ENCODE measurements around the gene MBTPS1. TPM values are rescaled to one million over a fixed set of nuclear protein-coding genes. Genes with fewer than 3 reads are reported as not detected.

MBTPS1 gene
- total RNA-seq, 1 donor from 2014 or later, result 65.7 TPM

GRCh38 chr16:84080813-84081212 lies 35.9 kb downstream of the MBTPS1 start:
- intact Hi-C loops (cut with micrococcal nuclease), result no loop called here

GRCh38 chr16:84080378-84080777 lies 36.4 kb downstream of the MBTPS1 start:
- intact Hi-C loops (cut with micrococcal nuclease), result no loop called here

GRCh38 chr16:84079664-84080063 lies 37.1 kb downstream of the MBTPS1 start:
- intact Hi-C loops (cut with micrococcal nuclease), result no loop called here

GRCh38 chr16:84075376-84075775 lies 41.4 kb downstream of the MBTPS1 start:
- intact Hi-C loops (cut with micrococcal nuclease), result no loop called here

- intact Hi-C loops (cut with micrococcal nuclease), result no loop called here
Measured at GRCh38 chr16:84074721-84075120, 42.0 kb downstream of the MBTPS1 start.

DNA sequence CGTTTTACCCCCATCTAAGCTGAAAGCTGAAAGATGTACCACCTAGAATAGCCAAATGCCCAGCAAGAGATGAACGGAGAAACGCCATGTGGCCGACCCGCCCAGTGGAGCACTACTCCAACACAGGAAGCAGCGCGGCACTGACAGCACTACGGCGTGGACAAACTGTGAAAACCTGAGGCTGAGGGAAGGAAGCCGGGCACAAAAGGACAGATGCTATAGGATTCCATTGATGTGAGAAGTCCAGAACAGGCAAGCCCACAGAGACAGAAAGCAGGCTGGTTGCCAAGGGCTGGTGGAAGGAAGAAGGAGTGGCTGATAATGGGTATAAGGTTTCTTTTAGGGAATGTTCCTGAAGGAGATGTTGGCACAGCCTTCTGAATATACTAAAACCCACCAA lies 44.7 kb downstream of the MBTPS1 start:
- intact Hi-C loops (cut with micrococcal nuclease), result no loop called here

DNA sequence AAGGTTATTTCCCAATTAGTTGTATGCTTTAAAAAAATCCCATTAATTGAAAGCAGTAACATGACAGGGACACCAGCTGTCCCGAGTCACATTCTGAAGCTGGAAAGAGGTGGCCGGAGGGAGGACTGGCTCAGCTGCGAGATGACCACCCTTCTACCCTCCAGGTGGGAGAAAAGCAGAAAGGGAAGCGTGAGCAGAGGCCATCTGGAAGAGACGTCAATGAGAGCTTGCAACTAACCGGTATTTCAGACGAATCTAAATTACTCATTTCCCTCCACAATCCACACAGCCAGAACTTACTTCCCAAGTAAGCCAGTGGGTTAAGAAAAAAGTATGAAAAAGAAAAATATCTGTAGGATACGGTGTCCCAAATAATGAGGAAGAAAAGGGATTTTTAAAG lies 45.6 kb downstream of the MBTPS1 start:
- intact Hi-C loops (cut with micrococcal nuclease), result no loop called here

DNA sequence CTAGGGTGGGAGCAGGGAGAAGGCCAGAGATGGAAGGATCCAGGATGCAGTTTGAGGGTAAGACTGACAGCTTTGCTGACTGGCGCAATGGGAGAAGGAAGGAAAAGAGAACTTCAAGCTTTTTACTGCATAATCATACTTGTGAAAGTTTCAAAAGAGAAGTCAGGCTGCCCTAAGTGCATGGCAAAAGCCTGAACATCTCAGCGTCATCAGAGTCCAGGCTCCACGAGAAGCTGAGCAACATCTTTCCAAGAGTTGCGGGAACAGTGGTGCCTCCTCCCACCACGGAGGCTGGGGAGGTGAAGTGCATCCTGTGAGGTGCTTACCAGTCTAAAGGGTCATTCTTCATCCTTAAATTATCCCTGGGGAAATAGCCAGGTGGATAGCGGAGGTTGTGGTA lies 47.2 kb downstream of the MBTPS1 start:
- intact Hi-C loops (cut with micrococcal nuclease), result no loop called here

GRCh38 chr16:84068783-84069462 lies 47.8 kb downstream of the MBTPS1 start:
- intact Hi-C loops (cut with micrococcal nuclease), result no loop called here

- intact Hi-C loops (cut with micrococcal nuclease), result no loop called here
Measured at GRCh38 chr16:84068041-84068440, 48.7 kb downstream of the MBTPS1 start.

GRCh38 chr16:84067640-84068039 lies 49.1 kb downstream of the MBTPS1 start:
- intact Hi-C loops (cut with micrococcal nuclease), result no loop called here

DNA sequence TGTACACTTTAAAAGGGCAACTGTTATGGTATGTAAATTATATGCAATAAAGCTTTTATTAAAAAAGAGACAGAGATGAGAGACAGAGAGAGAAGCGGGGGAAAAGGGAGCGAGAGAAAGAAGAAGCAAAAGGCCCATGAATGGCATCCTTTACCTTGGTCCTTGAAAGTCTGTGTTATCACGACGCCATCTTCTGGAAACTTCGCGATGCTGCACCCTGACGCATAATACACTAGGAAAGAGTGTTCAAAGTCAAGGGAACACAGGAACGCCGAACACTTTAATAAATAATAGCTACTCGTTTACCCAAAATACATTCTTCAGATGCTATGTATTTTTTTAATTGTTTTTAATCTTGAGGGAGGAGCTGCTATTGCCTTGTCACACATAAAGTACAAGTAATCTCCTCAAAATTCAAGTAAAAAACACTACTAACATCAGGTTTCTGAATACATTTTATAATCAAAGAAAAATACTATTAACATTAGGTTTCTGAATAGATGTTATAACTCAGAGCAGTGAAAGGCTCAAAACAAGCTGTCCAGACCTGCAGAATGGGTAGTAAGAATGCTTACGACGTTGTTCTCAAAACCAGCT lies 51.1 kb downstream of the MBTPS1 start:
- intact Hi-C loops (cut with micrococcal nuclease), result loop anchor here (1.0 kb wide), 3 partner anchors 109 to 239 kb away; partner anchors contain the start of gene TAF1C

- intact Hi-C loops (cut with micrococcal nuclease), result loop anchor here (2.0 kb wide), 1 partner anchor 53 kb away; the partner anchor contains the start of gene MBTPS1
Measured at GRCh38 chr16:84063980-84064379, 52.8 kb downstream of the MBTPS1 start.

GRCh38 chr16:84062734-84063640 lies 53.8 kb downstream of the MBTPS1 start:
- intact Hi-C loops (cut with micrococcal nuclease), result loop anchor here (1.0 to 2.0 kb wide), 2 partner anchors 49 to 54 kb away; partner anchors contain the start of gene MBTPS1

DNA sequence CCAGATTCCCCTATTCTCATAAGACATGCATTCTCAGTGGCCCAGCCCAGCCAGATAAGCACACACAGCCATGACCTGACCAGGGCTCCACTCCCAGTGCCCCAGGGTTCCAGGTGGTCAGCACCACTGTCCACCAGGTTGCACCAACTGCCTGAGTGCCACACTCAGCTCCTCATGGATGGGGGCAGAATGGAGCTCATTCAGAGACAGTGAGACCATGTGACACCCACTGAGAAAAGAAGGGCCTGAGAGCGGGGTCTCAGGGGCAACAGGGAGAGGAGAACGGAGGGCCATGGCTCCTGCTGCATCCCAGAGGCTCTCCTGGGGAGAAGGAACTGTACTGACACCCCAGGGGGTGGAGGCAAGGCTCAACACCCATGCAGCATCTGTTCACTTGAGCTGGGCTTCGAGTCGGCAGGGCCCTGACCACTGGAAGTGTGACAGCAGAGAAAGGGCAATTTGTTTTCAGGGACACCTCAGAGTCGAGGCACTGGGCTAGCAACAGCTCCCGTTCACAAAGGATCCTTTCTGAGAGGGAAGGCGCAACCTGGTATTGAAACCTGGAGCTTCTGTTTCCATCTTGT lies 55.4 kb downstream of the MBTPS1 start:
- intact Hi-C loops (cut with micrococcal nuclease), result no loop called here

- intact Hi-C loops (cut with micrococcal nuclease), result no loop called here
Measured at GRCh38 chr16:84059946-84060901, 56.5 kb downstream of the MBTPS1 start.

DNA sequence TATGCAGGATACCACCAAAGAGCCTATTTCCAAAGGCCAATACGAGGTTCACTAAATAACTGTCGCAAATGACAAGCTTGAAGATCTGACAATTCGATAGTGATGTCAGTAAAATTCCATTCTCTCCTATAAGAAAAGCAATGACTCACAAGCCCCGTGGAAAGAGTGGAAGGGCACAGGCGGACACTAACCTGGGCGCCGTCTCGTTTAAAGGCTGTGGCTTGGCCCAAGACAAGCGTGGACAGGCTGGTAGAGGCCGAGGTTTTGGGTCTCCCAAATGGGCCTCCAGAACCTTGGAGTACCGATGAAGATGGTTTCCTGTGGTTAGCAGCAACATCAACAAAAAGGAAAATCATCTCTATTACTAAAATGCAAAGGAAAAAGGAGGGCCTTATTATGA lies 57.6 kb downstream of the MBTPS1 start:
- intact Hi-C loops (cut with micrococcal nuclease), result no loop called here

GRCh38 chr16:84058664-84059063 lies 58.1 kb downstream of the MBTPS1 start:
- intact Hi-C loops (cut with micrococcal nuclease), result no loop called here

DNA sequence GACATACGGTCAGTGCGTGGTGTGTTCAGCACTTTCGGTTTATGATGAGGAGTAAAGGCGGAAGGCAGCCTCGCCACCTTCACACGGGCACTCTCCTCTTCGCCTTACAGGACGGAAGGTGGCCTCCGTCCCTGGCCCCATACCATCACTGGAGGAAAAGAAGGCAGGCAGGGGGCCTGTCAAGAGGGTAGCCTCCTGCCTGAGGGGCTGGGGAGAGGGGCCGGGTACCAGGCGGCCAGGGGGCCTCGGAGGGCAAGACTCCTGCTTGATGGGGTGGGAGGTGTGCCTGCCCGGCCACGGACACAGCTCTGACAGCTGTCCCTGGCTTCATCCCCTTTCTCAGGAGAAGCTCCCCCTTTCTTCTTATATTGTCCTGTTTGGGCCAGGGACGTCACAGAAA lies 58.5 kb downstream of the MBTPS1 start:
- intact Hi-C loops (cut with micrococcal nuclease), result no loop called here

DNA sequence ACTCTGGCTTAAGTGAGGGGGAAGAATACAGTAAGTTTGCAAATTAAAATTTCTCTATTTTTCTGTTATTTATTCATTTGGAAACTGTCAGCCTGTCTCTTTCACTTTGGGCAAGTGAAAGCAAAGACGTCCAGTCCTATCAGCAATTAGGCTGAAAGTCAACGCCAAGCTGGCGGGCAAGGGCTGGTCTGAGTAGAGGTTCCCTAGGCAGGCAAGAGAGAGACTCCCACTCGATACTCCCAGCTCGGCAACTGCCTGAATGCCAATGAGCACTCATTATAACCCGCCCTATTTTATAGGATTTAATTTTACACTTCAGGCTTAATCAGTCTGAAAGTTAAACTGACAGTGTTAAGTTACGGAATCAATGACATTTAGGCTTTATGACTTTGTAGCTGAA lies 59.8 kb downstream of the MBTPS1 start:
- intact Hi-C loops (cut with micrococcal nuclease), result no loop called here

All from T-helper 1 cell treated with Interleukin-12 subunit alpha and Interleukin-12 subunit beta and Interleukin-4 antibody, amounts not matched to agents 30 ng/mL and 1 ng/mL, for 36 hours (primary cell).